Loucy (cell line): ENCODE data around the gene GALNT7.

Experiments
- H2AFZ ChIP-seq: fragments of 200-600 bp; sonication (generic); 2 replicates; pipeline ENCODE4 v1.6.0; 2016; ENCODE audit warnings: antibody characterized with exemption, mild to moderate bottlenecking, low read length, moderate library complexity
- H3F3A ChIP-seq: fragments of 200-600 bp; 2 replicates; pipeline ENCODE4 v1.6.0; 2016; ENCODE audit warnings: antibody characterized with exemption, low read depth, mild to moderate bottlenecking
- H3K27me3 ChIP-seq: fragments of 200-600 bp; sonication (generic); 2 replicates; pipeline ENCODE4 v1.6.1; 2014; ENCODE audit warnings: low read length, mild to moderate bottlenecking; ENCODE audit not compliant: insufficient read depth, poor library complexity, severe bottlenecking
- H3K36me3 ChIP-seq: fragments of 200-600 bp; sonication (generic); 2 replicates; pipeline ENCODE4 v1.6.1; 2016; ENCODE audit warnings: low read length; ENCODE audit not compliant: insufficient read depth
- H3K4me1 ChIP-seq: fragments of 200-600 bp; sonication (generic); 2 replicates; pipeline ENCODE4 v1.5.1; 2014; ENCODE audit warnings: low read length, mild to moderate bottlenecking; ENCODE audit not compliant: insufficient read depth, poor library complexity, severe bottlenecking
- H3K4me2 ChIP-seq: fragments of 200-600 bp; sonication (generic); 2 replicates; pipeline ENCODE4 v1.6.0; 2014; ENCODE audit warnings: antibody characterized with exemption, low read length, low read depth, mild to moderate bottlenecking; ENCODE audit not compliant: poor library complexity, severe bottlenecking
- H3K4me3 ChIP-seq: fragments of 200-600 bp; sonication (generic); 2 replicates; pipeline ENCODE4 v1.5.1; 2014; ENCODE audit warnings: low read length, mild to moderate bottlenecking, mixed read lengths; ENCODE audit not compliant: poor library complexity, severe bottlenecking
- H3K79me2 ChIP-seq: fragments of 200-600 bp; sonication (generic); 2 replicates; pipeline ENCODE4 v1.6.1; 2014; ENCODE audit warnings: low read length; ENCODE audit not compliant: insufficient read depth
- H3K9ac ChIP-seq: fragments of 200-600 bp; sonication (generic); 2 replicates; pipeline ENCODE4 v1.6.0; 2014; ENCODE audit warnings: mild to moderate bottlenecking, low read depth, low read length, moderate library complexity; ENCODE audit not compliant: poor library complexity, severe bottlenecking
- H3K9me2 ChIP-seq: fragments of 200-600 bp; sonication (generic); replicated peaks from 2 replicates; pipeline ENCODE4 v1.6.1; 2016; ENCODE audit warnings: low read depth, low read length, mixed read lengths
- H3K9me3 ChIP-seq: fragments of 200-600 bp; sonication (generic); 2 replicates; pipeline ENCODE4 v1.6.1; 2014; ENCODE audit warnings: mild to moderate bottlenecking, antibody characterized with exemption, low read length, low read depth; ENCODE audit not compliant: insufficient read depth
- H4K20me1 ChIP-seq: fragments of 200-600 bp; sonication (generic); 2 replicates; pipeline ENCODE4 v1.6.0; 2014; ENCODE audit warnings: antibody characterized with exemption, low read length, mild to moderate bottlenecking; ENCODE audit not compliant: insufficient read depth, poor library complexity, severe bottlenecking
- CTCF ChIP-seq: fragments of 200-600 bp; sonication (generic); conservative IDR thresholded peaks from 2 replicates; pipeline ENCODE4 v1.5.1; 2014; ENCODE audit warnings: mild to moderate bottlenecking, antibody characterized with exemption, low read length
- EZH2phosphoT487 ChIP-seq: fragments of 200-600 bp; IDR thresholded peaks from 2 replicates; pipeline ENCODE4 v1.6.1; 2018; ENCODE audit warnings: antibody characterized with exemption, mild to moderate bottlenecking, moderate library complexity, borderline replicate concordance

GALNT7 gene

GRCh38 chr4:173281406-173282255 lies 113.0 kb downstream of the GALNT7 start:
- H4K20me1 ChIP-seq, result peaks cover 41% of the 10 kb centered on the region
- no peak for TF ChIP-seq CTCF
- TF ChIP-seq EZH2phosphoT487, result no peak
- H3K9me3 ChIP-seq, result peaks cover 9% of the 10 kb centered on the region; the same call in 1 of the 2 replicates
- H2AFZ ChIP-seq, result no peak overlapping the region
- no peak overlapping the region for H3K4me2 ChIP-seq
- H3K27me3 ChIP-seq, result no peaks in the 10 kb centered on the region
- H3K79me2 ChIP-seq, result peaks cover 99% of the 10 kb centered on the region
- H3K4me3 ChIP-seq, result no peak overlapping the region
- peaks cover 35% of the 10 kb centered on the region for H3K36me3 ChIP-seq
- H3F3A ChIP-seq, result no peaks in the 10 kb centered on the region
- no peaks in the 10 kb centered on the region for H3K9me2 ChIP-seq
- no peaks in the 10 kb centered on the region for H3K4me1 ChIP-seq
- H3K9ac ChIP-seq, result no peak overlapping the region

- H3K9ac ChIP-seq, result no peak overlapping the region
- peaks cover 15% of the 10 kb centered on the region; the same call in 1 of the 2 replicates for H3K9me3 ChIP-seq
- no peaks in the 10 kb centered on the region for H3K9me2 ChIP-seq
- H3K4me3 ChIP-seq, result no peak overlapping the region
- TF ChIP-seq EZH2phosphoT487, result no peak
- no peak for TF ChIP-seq CTCF
- H3K27me3 ChIP-seq, result no peaks in the 10 kb centered on the region
- H3F3A ChIP-seq, result no peaks in the 10 kb centered on the region
- H2AFZ ChIP-seq, result no peak overlapping the region
- H4K20me1 ChIP-seq, result peaks cover 40% of the 10 kb centered on the region
- H3K36me3 ChIP-seq, result peaks cover 40% of the 10 kb centered on the region
- H3K4me1 ChIP-seq, result no peaks in the 10 kb centered on the region
- H3K4me2 ChIP-seq, result no peak overlapping the region
- peaks cover 99% of the 10 kb centered on the region for H3K79me2 ChIP-seq
Observed at GRCh38 chr4:173282256-173282562, 113.6 kb downstream of the GALNT7 start.

GRCh38 chr4:173282626-173283025 lies 114.0 kb downstream of the GALNT7 start:
- no peaks in the 10 kb centered on the region for H3F3A ChIP-seq
- no peak overlapping the region for H3K4me3 ChIP-seq
- no peaks in the 10 kb centered on the region for H3K27me3 ChIP-seq
- no peak overlapping the region for H3K9ac ChIP-seq
- no peak overlapping the region for H2AFZ ChIP-seq
- H3K4me2 ChIP-seq, result no peak overlapping the region
- H4K20me1 ChIP-seq, result peaks cover 36% of the 10 kb centered on the region
- peaks cover 99% of the 10 kb centered on the region for H3K79me2 ChIP-seq
- peaks cover 43% of the 10 kb centered on the region for H3K36me3 ChIP-seq
- no peaks in the 10 kb centered on the region for H3K4me1 ChIP-seq
- peaks cover 19% of the 10 kb centered on the region; the same call in 1 of the 2 replicates for H3K9me3 ChIP-seq
- TF ChIP-seq EZH2phosphoT487 (no peak), CTCF (no peak)
- no peaks in the 10 kb centered on the region for H3K9me2 ChIP-seq
